NK-92 (cell line): Measurements from ENCODE around the gene KRTAP9-7.
"Not testable (repeated sequence)": the region's sequence is repeated elsewhere in the genome, so short reads cannot be mapped to it uniquely, and the experiment has no call there.

ENCODE experiments used
- DNase-seq: peaks from one replicate; lab custom pipeline; 2025; ENCODE audit not compliant: unreplicated experiment; lab: John Stamatoyannopoulos, UW

The KRTAP9-7 gene, protein sequence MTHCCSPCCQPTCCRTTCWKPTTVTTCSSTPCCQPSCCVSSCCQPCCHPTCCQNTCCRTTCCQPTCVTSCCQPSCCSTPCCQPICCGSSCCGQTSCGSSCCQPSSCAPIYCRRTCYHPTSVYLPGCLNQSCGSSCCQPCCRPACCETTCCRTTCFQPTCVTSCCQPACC

DNA sequence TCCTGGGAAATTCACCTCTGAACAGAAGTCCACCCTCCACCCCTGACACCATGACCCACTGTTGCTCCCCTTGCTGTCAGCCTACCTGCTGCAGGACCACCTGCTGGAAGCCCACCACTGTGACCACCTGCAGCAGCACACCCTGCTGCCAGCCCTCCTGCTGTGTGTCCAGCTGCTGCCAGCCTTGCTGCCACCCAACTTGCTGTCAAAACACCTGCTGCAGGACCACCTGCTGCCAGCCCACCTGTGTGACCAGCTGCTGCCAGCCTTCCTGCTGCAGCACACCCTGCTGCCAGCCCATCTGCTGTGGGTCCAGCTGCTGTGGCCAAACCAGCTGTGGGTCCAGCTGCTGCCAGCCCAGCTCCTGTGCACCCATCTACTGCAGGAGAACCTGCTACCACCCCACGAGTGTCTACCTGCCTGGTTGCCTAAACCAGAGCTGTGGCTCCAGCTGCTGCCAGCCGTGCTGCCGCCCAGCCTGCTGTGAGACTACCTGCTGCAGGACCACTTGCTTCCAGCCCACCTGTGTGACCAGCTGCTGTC, at the start of gene KRTAP9-7:
TSS of gene KRTAP9-7 (plus strand) at position 51 of the 543 bp plus-strand sequence. CDS start at position 51, 0 bp downstream.
- DNase-seq: not testable (repeated sequence)

DNA sequence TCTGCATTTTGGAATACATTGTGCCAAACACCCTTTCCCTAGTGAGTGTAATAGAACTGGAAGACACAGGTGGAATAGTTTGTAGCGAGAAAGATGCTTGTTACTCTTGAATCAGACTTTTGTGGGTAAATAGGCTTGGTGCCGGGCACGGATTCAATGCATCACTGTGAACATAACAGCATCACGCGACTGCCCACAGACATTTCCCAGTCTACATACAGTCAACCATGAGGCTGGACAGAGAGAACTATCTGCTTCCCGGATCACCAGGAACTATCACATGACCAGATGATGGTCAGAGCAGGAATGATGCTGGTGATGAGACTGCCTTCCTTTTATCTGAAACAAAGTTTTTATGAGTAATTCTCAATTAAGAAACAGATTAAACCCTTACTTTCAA, 49.4 kb upstream of the KRTAP9-7 start:
- no peak for DNase-seq

DNA sequence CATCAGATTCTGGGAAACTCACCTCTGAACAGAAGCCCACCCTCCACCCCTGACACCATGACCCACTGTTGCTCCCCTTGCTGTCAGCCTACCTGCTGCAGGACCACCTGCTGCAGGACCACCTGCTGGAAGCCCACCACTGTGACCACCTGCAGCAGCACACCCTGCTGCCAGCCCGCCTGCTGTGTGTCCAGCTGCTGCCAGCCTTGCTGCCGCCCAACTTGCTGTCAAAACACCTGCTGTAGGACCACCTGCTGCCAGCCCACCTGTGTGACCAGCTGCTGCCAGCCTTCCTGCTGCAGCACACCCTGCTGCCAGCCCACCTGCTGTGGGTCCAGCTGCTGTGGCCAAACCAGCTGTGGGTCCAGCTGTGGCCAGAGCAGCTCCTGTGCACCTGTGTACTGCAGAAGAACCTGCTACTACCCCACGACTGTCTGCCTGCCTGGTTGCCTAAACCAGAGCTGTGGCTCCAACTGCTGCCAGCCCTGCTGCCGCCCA, 48.9 kb upstream of the KRTAP9-7 start, which contains the start of gene KRTAP9-2:
TSS of gene KRTAP9-2 (plus strand) at position 51 of the 498 bp plus-strand sequence. CDS start at position 58, 7 bp downstream.
- not testable (repeated sequence) for DNase-seq

DNA sequence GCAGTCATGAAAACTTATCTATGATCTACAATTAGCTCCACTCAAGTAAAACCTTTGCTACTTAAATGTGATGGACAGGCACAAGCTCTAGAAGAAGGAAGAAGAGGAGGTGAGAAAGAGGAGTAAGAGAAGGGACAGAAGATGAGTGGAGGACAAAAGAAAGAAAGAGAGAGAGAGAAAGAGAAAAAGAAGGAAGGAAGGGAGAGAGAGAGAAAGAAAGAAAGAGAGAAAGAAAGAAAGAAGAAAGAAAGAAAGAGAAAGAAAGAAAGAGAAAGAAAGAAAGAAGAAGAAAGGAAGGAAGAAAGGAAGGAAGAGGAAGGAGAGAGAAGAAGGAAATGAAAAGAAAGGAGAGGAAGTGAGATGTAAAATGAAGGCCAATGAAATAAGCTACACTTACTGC, 45.4 kb upstream of the KRTAP9-7 start:
- no peak for DNase-seq

DNA sequence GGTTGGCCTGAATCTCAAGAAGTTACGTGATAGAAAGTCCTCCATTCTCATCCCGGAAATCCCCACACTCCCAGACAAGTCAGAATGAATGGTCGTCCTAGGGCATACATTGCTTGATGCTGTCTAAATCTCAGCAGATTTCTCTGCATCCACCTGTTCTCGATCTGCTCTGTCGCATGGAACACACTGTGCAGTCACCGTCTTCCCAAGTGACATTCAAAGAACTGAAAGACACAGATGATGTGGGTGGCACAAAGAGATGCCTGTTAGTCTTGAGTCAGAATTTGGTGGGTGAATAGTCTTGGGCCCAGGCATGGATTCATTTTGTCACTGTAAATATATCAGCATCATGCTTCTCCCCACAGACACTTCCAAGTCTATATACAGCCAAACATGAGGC, 43.8 kb upstream of the KRTAP9-7 start:
- DNase-seq: no peak

DNA sequence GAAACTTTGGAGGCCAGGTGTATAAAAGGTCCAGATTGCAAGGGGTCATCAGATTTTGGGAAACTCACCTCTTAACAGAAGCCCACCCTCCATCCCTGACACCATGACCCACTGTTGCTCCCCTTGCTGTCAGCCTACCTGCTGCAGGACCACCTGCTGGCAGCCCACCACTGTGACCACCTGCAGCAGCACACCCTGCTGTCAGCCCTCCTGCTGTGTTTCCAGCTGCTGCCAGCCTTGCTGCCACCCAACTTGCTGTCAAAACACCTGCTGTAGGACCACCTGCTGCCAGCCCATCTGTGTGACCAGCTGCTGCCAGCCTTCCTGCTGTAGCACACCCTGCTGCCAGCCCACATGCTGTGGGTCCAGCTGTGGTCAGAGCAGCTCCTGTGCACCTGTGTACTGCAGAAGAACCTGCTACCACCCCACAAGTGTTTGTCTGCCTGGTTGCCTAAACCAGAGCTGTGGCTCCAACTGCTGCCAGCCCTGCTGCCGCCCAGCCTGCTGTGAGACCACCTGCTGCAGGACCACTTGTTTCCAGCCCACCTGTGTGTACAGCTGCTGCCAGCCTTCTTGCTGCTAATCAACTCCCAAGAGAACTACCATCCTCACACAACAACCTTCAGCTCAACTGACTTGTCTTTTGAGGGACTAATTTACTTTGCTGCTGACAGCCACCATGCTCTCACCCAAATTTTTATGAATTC, 42.9 kb upstream of the KRTAP9-7 start, which contains the start of gene KRTAP9-3:
TSS of gene KRTAP9-3 (plus strand) at position 51 of the 707 bp plus-strand sequence. CDS start at position 104, 53 bp downstream.
- not testable (repeated sequence) for DNase-seq

DNA sequence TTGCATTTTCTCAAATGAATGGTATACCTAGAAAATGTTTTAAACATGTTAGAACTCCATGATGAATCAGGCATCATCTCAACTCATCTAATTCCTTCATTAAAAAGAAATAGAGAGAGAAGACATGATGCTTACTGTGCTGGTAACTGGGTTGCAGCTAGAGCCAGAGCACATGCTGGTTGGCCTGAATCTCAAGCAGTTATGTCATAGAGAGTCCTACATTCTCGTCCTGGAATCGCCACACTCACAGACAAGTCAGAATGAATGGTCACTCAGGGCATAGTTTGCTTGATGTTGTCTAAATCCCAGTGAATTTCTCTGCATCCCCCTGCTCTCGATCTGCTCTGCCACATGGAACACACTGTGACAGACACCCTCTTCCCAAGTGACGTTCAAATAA, 38.4 kb upstream of the KRTAP9-7 start:
- DNase-seq: not testable (repeated sequence)

DNA sequence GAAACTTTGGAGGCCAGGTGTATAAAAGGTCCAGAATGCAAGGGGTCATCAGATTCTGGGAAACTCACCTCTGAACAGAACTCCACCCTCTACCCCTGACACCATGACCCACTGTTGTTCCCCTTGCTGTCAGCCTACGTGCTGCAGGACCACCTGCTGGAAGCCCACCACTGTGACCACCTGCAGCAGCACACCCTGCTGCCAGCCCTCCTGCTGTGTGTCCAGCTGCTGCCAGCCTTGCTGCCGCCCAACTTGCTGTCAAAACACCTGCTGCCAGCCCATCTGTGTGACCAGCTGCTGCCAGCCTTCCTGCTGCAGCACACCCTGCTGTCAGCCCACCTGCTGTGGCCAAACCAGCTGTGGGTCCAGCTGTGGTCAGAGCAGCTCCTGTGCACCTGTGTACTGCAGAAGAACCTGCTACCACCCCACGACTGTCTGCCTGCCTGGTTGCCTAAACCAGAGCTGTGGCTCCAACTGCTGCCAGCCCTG, 37.5 kb upstream of the KRTAP9-7 start, which contains the start of gene KRTAP9-8:
TSS of gene KRTAP9-8 (plus strand) at position 51 of the 489 bp plus-strand sequence. CDS start at position 104, 53 bp downstream.
- DNase-seq: not testable (repeated sequence)

DNA sequence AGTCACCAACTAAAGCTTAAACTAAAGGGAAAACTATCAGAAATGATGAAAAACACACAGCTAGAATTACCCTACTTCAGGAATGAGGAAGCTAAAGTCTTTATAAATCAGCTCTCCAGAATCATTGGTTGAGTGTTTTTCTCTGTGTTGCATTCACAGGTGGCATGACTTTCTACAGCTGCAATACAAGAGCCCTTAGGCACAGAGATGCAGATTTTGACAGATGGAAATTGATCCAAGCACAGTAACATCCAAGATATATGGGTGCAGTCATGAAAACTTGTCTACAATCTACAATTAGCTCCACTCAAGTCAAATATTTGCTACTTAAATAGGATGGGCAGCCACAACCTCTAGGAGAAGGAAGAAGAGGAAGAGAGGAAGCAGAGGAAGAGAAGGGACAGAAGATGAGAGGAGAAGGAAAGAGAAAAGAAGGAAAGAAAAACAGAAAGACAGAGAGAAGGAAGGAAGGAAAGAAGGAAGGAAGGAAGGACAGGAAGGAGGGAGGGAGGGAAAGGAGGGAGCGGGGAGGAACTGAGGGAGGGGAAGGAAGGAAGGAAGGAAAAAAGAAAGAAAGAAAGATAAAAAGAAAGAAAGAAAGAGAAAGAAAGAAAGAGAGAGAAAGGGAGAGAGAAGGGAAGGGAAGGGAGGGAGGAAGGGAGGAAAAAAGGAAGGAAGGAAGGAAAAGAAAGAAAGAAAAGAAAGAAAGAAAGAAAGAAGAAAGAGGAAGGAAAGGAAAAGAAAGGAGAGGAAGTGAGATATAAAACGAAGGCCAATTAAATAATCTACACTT, 28.3 kb upstream of the KRTAP9-7 start:
- not testable (repeated sequence) for DNase-seq

DNA sequence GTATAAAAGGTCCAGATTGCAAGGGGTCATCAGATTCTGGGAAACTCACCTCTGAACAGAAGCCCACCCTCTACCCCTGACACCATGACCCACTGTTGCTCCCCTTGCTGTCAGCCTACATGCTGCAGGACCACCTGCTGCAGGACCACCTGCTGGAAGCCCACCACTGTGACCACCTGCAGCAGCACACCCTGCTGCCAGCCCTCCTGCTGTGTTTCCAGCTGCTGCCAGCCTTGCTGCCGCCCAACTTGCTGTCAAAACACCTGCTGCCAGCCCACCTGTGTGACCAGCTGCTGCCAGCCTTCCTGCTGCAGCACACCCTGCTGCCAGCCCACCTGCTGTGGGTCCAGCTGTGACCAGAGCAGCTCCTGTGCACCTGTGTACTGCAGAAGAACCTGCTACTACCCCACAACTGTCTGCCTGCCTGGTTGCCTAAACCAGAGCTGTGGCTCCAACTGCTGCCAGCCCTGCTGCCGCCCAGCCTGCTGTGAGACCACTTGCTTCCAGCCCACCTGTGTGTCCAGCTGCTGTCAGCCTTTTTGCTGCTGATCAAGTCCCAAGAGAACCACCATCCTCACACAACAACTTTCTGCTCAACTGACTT, 25.8 kb upstream of the KRTAP9-7 start, which contains the start of gene KRTAP9-4:
TSS of gene KRTAP9-4 (plus strand) at position 51 of the 604 bp plus-strand sequence. CDS start at position 85, 34 bp downstream.
- not testable (repeated sequence) for DNase-seq

DNA sequence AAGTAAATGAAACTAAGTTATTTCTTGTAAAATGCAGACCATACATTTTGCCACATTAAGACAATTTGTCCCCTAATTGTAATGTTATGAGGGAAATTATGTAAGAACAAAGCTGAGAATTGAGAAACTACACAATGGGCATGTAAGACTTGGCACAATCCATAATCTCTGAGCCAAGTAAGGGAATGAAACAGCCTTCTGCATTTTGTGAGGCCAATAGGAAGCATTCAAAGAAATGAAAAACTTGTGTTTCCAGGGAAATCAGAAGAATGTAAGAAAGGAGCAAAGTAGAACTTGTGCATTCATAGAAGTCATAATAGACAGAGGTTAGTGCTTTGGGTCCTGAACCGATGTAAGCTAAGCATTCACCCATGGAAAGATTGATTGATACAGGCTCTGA, 24.2 kb upstream of the KRTAP9-7 start:
- no peak for DNase-seq

DNA sequence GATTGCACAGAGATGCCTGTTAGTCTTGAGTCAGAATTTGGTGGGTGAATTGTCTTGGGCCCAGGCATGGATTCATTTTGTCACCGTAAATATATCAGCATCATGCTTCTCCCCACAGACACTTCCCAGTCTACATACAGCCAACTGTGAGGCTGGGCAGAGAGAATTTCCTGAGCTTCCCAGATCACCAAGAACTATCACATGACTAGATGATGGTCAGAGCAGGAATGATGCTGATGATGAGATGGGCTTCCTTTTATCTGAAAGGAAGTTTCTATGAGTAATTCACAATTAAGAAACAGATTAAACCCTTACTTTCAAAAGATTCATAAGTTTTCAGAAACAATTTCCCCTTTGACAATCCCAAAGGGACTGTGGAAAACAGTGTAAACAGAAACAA, 20.6 kb upstream of the KRTAP9-7 start:
- DNase-seq: no peak

DNA sequence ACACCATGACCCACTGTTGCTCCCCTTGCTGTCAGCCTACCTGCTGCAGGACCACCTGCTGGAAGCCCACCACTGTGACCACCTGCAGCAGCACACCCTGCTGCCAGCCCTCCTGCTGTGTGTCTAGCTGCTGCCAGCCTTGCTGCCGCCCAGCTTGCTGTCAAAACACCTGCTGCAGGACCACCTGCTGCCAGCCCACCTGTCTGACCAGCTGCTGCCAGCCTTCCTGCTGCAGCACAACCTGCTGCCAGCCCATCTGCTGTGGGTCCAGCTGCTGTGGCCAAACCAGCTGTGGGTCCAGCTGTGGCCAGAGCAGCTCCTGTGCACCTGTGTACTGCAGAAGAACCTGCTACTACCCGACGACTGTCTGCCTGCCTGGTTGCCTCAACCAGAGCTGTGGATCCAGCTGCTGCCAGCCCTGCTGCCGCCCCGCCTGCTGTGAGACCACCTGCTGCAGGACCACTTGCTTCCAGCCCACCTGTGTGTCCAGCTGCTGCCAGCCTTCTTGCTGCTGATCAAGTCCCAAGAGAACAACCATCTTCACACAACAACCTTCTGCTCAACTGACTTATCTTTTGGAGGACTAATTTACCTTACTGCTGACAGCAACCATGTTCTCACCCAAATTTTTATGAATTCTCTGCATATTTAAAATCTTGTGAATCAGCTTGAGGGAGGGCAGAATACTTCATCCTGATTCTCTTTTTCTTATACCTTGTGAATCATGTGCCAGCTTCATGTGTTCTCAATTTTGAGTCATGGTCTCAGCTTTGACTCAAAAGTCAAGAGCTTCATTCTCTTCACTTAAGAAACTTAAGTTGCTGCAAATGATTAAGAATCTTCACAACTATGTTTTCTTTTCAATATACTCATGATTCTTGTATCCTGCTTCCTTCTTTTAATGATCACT, 19.9 kb upstream of the KRTAP9-7 start, which contains the start of gene KRTAP9-9:
TSS of gene KRTAP9-9 (plus strand) at position 4 of the 910 bp plus-strand sequence.
- not testable (repeated sequence) for DNase-seq

DNA sequence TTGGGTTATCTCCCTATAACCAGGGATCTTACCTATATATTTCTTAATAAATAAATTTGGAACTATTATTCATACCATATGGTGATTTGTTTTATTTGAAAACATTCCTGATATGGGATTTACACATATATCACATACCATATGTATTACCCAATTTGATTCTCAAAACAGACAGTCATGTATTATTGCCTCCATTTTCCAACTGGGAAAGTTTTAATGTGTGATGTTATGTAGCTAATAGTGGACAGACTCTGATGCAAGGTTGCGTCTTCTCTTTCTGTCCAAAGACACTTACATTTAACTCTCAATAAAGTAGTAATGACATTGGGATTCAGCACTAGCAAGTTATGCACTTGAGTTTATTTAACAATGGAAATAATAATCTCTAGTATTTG, 19.2 kb upstream of the KRTAP9-7 start:
- no peak for DNase-seq

DNA sequence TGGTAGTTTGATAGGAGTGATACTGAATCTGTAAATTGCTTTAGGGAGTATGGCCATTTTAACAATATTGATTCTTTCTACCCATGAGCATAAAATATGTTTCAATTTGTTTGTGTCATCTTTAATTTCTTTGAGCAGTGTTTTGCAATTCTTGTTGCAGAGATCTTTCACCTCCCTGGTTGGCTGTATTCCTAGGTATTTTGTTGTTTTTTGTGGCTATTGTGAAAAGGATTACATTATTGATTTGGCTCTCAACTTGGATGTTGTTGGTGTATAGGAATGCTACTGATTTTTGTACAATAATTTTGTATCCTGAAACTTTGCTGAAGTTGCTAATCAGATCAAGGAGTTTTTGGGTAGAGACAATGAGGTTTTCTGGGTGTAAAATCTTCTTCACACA, 17.1 kb upstream of the KRTAP9-7 start:
- no peak for DNase-seq

DNA sequence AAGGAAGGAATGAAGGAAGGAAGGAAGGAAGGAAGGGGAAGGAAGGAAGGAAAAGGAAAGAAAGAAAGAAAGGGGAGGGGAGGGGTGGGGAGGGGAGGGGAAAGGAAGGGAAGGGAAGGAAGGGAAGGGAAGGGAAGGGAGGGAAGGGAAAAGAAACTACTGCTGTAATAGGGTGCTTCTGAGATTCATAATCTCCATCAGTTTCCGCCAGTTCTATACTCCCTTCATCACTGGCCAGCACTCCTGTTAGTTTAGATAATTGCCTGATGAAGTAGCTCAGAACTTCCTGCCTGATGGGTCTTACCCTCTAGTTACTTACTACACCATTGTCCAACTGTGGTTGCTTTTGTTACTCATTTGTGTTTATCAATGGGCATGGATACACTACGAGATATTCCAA, 12.3 kb upstream of the KRTAP9-7 start:
- DNase-seq: no peak

DNA sequence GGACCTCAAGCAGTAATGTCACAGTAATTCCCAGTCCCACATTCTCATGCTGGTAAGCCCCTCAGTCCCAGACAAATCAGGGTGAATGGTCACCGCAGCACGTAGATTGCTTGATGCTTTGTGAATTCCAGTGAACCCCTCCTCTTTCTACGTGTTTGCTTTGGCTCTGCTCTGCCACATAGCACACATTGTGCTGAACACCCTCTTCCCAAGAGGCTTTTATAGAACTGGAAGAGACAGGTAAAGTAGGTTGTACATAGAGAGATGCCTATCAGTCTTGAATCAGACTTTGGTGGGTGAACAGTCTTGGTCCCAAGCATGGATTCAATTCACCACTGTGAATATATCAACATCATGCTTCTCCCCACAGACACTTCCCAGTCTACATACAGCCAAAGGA, 10.9 kb upstream of the KRTAP9-7 start:
- DNase-seq: no peak

DNA sequence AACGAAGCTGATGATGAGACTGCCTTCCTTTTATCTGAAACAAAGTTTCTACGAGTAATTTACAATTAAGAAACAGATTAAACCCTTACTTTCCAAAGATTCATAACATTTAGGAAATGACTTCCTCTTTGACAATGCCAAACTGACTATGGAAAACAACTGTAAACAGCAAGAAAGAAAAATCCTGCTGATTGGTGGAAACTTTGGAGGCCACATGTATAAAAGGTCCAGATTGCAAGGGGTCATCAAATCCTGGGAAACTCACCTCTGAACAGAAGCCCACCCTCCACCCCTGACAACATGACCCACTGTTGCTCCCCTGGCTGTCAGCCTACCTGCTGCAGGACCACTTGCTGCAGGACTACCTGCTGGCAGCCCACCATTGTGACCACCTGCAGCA, 10.4 kb upstream of the KRTAP9-7 start, which contains the start of gene KRTAP9-6:
TSS of gene KRTAP9-6 (plus strand) at position 301 of the 400 bp plus-strand sequence. CDS start at position 301, 0 bp downstream.
- no peak for DNase-seq

DNA sequence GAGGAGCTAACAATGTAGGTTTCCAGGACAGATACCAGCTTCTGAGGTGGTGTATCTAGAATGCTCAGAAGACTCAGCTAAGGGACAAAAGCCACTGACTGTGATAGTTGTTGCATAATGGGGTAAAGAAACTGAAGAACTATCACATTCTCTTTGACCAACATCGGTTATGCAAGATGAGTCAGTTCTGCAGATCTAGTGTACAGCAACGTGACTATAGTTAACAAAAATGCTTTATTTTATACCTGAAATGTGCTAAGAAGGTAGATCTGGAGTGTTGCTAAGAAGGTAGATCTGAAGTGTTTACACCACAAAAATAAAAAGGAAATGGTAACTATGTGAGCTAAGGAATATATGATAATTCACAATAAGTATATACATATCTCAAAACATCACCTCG, 7.8 kb upstream of the KRTAP9-7 start:
- DNase-seq: no peak
